Posterior vena cava (tissue), 2 donors: ENCODE measurements around the gene FXYD6. TPM values are rescaled to one million over a fixed set of nuclear protein-coding genes. Genes with fewer than 3 reads are reported as not detected.

Experiments used
- DNase-seq: peaks from one replicate; pipeline ENCODE4 v3.0.0-alpha.2; 2020; ENCODE audit warnings: low spot score
- intact Hi-C, 2 donors: fragments of 100-400 bp; cut with DNase I; formaldehyde crosslinking; loops; one replicate each; pipeline versions ENCODE4 v1.14.1 to v1.14.2; 2022 to 2023
- total RNA-seq, 2 donors: library from RNA; stranded (reverse); fragmentation: NEBNext Ultra II Directional; extraction: Animal tissue kit (Norgen Biotek cat#: 25700); gene quantifications; one replicate each; pipeline ENCODE4 v1.2.1, GENCODE V29; 2021
- donor health status: DM: yes; HTN: yes; CAD: no.
- donor health status: DM: yes; HTN: yes; CAD: no.

Gene FXYD6
- total RNA-seq, 2 donors from 2014 or later, result 62.8 to 107 TPM

DNA sequence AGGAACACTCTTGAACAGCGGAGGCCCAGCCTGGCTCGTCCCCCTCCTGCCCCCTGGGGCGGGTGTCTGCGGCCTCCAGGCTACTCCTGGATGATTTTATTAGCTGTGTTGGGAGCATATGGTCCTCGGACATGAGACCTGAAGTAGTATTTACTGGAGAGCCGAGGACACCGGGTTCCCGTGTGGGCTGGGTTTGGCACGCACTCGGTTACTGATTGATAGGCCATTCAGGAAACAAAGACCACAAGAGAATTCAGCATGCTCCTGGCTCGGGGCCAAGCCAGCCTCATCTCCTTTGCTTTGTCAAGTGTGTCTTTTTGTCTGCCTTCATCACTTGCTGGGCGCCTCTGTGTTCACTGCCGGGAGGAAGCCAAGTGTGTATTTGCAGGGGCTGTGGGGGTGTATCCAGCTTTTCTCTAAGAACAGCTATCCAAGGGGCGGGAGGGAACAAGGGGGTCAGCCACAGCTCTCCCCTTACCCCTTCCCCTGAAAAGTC lies 61.6 kb downstream of the FXYD6 start:
- intact Hi-C loops, result loop anchor here in 1 of 2 donors (5.0 to 10.0 kb wide), 2 partner anchors 373 to 390 kb away; no protein-coding TSS in a partner anchor

GRCh38 chr11:117814204-117814765 lies 62.2 kb downstream of the FXYD6 start:
- DNase-seq, result peak; percentile 35
- intact Hi-C loops, result loop anchor here in 1 of 2 donors (10.0 kb wide), 1 partner anchor 389 kb away; no protein-coding TSS in a partner anchor

More for the DNA sequence above, 61.6 kb downstream of the FXYD6 start:
- DNase-seq, result peak; percentile 91

- intact Hi-C loops, result loop anchor here in 1 of 2 donors (10.0 kb wide), 1 partner anchor 385 kb away; no protein-coding TSS in a partner anchor
- peak; percentile 58 for DNase-seq
Measured at GRCh38 chr11:117810056-117810451, 66.4 kb downstream of the FXYD6 start.

DNA sequence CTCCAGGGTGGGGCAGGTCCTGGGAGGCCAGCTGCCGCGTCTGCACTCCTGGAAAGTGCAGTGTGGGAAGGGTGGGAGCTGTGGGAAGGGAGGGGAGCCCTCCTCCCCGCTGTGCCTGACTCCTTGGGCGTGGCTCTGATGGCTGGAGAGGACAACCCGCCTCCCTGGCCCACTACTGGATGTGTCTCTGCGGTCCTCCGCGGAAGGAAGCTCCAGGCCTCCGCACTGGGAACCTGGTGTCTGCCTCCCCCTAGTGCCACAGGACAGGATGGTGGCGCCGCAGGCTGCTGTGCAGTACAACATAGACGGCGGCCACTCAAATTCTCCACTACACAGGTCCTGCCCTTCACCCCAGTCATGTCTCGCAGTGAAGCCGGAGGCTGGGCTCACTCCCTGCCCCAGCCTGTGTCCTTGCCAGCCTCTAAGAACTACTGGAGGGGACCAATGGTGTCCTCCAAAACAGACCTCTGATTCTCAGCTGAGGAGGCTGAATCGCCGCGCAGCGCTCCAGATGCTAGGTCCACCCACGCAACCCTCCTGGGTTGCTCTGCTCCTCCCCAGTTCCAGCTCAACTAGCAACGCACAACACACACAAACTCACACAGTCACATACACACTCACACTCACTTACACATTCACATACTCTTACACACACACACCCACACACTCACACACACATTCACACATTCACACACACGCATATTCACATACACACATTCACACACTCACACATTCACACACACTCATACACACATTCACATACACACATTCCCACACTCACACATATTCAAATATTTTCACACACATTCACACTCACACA lies 67.0 kb downstream of the FXYD6 start:
- peak; percentile 92 for DNase-seq
- intact Hi-C loops, result loop anchor here (10.0 kb wide), 2 partner anchors 365 to 385 kb away; no protein-coding TSS in a partner anchor

DNA sequence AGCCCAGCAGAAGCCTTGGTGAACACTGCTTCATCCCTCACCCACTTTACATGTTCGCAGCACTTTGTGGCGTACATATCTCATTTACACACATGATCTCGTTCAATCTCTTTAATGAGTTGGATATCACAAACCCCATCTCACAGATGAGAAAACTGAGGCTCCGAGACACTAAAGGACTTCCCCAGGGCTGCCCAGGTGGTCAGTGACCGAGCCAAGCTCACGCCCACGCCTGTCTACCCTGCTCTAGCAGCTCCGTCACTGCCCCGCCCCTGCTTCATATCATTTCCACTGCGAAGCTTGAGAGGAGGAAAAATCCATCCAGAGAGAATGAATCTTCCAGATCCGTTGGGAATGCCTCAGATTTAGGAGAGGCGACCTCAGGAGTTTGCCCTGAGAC lies 67.7 kb downstream of the FXYD6 start:
- intact Hi-C loops, result loop anchor here in 1 of 2 donors (10.0 kb wide), 1 partner anchor 364 kb away; no protein-coding TSS in a partner anchor
- DNase-seq, result peak; percentile 84

- intact Hi-C loops, result loop anchor here in 1 of 2 donors (10.0 kb wide), 1 partner anchor 363 kb away; no protein-coding TSS in a partner anchor
- peak; percentile 95 for DNase-seq
Measured at GRCh38 chr11:117807482-117808327, 68.8 kb downstream of the FXYD6 start.

DNA sequence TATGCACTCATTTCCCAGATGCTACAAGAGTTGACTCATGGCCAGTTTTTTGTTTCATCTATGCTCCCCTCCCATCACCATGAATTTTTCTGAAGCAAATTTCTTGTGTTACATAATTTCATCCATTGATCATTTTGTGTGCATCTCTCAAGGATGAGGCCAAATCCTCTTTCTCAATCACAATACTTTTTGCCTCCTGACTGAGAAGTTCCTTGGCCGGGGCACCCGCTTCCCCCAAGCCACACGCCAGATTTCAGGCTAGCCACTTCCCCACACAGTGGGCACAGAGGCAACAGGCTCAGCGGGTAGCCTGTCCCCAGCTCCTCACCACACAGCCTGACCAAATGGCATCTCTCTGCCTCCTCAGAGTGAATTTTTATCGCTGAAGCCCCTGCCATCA lies 69.6 kb downstream of the FXYD6 start:
- peak; percentile 76 for DNase-seq
- intact Hi-C loops, result loop anchor here in 1 of 2 donors (10.0 kb wide), 1 partner anchor 362 kb away; no protein-coding TSS in a partner anchor

DNA sequence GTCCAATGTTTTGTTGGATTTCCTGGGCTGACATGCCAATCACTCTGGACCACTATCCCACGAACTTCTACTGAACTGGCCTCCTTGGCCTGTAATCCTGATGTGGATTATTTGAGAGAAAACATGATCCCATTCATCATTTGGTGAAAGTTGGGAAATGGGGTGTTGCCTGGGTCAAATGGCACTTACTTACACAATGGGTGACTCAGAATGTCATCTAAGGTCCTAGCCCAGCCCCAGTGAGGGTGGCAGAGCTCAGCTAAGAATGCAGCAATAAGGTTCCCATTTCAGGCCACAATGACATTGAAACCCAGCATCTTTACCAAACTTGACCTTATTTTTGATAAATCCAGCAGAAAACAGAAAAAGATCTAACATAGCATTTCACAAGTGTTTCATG lies 71.4 kb downstream of the FXYD6 start:
- intact Hi-C loops, result loop anchor here in 1 of 2 donors (10.0 kb wide), 1 partner anchor 360 kb away; no protein-coding TSS in a partner anchor
- DNase-seq, result peak; percentile 16

DNA sequence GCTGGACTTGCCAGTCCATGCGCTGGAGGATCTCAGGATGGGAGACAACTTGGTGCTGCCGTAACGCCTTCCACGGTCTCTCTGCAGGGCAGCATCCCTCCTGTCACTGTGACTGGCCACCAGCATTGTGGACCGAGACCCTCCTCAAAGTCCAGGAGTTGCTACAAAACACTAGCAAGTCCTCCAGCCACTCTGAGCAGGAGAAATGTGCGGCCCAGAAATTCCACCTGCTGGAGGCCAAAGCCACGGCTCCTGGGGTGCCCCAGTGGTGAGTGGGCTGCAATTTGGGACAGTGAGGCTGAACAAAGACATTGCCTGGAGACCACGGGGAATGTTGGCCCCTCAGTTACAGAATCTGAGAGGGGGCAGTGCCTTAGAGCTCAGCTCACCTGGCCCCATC lies 72.6 kb downstream of the FXYD6 start:
- intact Hi-C loops, result loop anchor here (5.0 to 10.0 kb wide), 2 partner anchors 253 to 359 kb away; no protein-coding TSS in a partner anchor
- peak; percentile 68 for DNase-seq

DNA sequence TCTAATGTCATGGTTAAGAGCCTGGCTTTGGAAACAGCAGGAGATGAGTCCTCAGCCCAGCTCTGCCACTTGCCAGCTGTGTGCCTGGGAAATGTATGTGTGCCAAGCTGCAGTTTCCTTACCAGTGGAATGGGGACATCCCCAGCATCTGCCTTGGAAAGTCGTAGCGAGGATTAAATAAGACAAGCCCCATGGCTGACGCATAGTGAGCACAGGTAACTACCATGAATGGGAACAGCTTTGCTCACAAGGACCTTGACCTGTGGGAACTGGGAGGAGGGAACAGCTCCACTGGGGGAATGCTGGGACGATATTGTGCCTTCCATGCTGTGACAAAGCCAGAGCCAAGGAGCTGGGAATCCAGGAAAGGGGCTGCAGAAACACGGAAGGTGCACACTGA lies 76.8 kb downstream of the FXYD6 start:
- no peak for DNase-seq
- intact Hi-C loops, result loop anchor here (5.0 to 10.0 kb wide), 2 partner anchors 258 to 355 kb away; no protein-coding TSS in a partner anchor

DNA sequence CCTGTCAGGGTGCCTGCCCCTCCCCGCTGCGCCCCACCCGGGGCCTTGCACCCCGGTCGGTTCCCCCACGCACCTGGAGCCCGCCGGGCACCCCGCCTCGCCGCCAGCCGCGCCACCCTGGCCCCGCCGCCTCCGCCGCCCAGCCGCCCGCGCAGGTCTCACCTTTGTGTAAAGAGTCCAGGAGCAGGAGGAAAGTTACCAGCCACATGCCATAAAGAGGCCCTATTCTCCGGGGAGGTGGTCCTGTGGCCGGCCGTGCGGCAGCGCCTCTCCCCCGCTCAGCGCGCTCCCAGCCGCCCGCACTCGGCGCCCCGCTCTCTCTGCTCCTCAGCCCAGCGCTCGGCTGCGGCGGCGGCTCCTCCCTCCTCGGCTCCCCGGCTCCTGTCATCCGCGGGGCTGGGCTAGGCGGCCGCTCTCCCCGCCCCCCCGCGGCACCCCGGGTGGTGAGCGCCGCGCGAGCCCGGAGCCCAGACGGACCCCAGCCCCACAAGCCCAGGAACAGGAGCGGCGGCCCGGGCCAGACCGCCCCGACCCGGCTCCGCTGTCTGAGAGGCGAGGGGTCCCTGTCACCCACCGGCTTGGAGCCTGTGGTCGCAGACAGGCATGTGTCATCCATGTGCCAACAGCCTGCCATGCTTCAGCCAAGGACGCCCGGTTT lies 79.5 kb downstream of the FXYD6 start, which contains the start of gene DSCAML1:
Gene DSCAML1 (minus strand): TSS at position 345 of the 658 bp plus-strand sequence. CDS start 137 bp downstream, at position 208.
- intact Hi-C loops, result no loop called here
- DNase-seq, result no peak

DNA sequence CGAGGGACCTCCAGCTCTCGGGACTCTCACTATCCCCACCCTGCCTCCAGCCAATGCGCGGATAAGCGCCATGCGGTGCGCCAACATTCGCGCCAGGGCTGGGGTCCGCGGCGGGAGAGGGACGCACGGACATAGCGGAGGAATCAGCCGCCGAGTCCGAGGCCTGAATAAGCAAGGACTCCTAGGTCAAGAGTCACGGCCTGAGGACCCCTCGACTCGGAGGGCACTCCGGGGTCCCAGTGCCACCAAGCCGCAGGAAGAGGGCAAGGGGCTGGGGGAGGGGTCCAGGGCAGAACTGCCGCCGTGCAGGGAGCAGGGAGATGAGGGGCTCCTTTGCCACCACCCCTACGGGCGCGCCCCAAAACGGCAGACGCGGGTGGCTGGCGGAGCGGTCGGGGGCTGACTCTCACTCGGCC lies 80.0 kb downstream of the FXYD6 start:
- no peak for DNase-seq
- intact Hi-C loops, result no loop called here

DNA sequence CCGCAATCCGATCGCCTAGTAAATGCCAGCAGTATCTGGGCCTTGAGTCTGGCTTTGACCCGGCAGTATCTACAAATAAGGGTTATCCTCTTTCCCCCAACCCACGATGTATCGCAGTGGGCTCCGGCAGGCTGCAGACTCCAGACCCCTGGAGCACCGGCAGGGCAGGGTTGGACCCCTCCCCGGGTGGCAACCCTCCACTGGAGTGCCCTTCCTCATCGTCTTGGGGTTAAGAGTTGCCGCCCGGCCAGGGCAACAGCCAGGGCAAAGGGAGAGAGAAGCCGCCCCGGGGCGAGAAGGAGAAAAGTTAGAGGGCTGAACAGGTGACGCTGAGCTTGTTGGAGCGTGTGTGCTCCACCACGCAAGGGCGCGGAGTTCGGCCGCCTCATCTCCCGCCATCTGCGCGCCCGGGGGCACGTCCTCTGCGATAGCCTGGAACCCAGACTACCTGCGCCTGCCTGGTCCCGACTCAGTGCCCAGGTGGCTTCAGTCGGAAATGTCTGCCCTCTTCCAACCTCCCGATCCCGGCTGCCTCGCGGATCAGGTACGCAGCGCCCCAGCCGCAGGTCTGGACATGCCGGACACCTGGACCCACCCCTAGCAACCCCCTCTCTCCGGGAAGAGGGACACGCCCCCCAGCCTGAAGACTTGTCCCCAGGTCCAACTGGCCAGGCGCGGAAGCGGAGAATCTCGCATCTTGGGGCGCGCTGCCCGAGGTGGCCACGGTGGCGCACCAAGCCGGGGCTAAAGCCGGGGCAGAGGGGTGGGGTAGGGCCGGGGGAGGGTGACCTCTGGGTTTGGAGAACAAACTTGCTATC lies 80.6 kb downstream of the FXYD6 start:
- no peak for DNase-seq
- intact Hi-C loops, result no loop called here

- DNase-seq, result no peak
- intact Hi-C loops, result no loop called here
Measured at GRCh38 chr11:117794772-117795629, 81.5 kb downstream of the FXYD6 start.

- intact Hi-C loops, result no loop called here
Measured at GRCh38 chr11:117794135-117794534, 82.3 kb downstream of the FXYD6 start.

GRCh38 chr11:117793583-117793982 lies 82.9 kb downstream of the FXYD6 start:
- intact Hi-C loops, result no loop called here
- DNase-seq, result no peak

More at GRCh38 chr11:117794135-117794534, 82.3 kb downstream of the FXYD6 start:
- DNase-seq, result no peak
